PFSK-1 (cell line): ENCODE data around the gene RFTN1.

ENCODE experiments used
- POLR2AphosphoS5 ChIP-seq: IDR thresholded peaks from 2 replicates; pipeline ENCODE4 v1.6.1; 2012; ENCODE audit warnings: low read depth, mild to moderate bottlenecking, control low read depth, low read length, moderate library complexity
- SIN3A ChIP-seq: IDR thresholded peaks from 2 replicates; pipeline ENCODE4 v1.6.1; 2012; ENCODE audit warnings: mild to moderate bottlenecking, low read length, moderate library complexity, borderline replicate concordance; ENCODE audit not compliant: insufficient read depth
- TAF1 ChIP-seq: IDR thresholded peaks from 2 replicates; pipeline ENCODE4 v1.6.1; 2012; ENCODE audit warnings: low read length, control low read depth, borderline replicate concordance; ENCODE audit not compliant: insufficient read depth
- TF ChIP-seq, protein P1 (sequence below), 2 experiments: IDR thresholded peaks; 2 replicates each; pipeline versions ENCODE4 v1.6.1 to v1.8.0; 2011 to 2012; ENCODE audit warnings: low read depth in 2 of 2, low read length in 2 of 2, control low read depth in 1 of 2, inconsistent platforms in 1 of 2, mild to moderate bottlenecking in 1 of 2, moderate library complexity in 1 of 2; ENCODE audit not compliant: insufficient read depth in 1 of 2

DNA sequence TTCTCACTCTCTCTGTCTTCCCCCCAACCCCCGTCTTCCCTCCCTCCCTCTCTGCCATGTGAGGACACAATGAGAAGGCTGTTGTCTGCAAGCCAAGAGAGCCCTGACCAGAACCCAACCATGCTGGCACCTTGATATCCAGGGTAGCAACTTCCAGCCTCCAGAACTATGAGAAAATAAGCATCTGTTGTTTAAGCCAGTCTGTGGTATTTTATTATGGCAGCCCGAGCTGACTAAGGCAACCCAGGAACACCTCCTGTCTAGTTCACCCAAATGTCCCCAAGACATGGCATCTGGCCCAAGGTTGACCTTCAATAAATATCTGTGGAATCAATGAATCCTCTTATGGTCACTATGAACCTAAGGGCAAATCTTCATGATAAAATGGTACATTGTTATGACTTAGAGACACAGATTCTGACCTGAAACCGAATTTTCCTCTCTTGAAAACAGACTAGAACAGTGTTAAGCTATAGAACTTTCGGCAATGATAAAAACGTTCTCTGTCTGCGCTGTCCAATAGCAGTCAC is 26.5 kb downstream of the RFTN1 start:
- TF ChIP-seq TAF1 (no peak), POLR2AphosphoS5 (no peak), SIN3A (no peak)
- TF ChIP-seq, protein P1, sequence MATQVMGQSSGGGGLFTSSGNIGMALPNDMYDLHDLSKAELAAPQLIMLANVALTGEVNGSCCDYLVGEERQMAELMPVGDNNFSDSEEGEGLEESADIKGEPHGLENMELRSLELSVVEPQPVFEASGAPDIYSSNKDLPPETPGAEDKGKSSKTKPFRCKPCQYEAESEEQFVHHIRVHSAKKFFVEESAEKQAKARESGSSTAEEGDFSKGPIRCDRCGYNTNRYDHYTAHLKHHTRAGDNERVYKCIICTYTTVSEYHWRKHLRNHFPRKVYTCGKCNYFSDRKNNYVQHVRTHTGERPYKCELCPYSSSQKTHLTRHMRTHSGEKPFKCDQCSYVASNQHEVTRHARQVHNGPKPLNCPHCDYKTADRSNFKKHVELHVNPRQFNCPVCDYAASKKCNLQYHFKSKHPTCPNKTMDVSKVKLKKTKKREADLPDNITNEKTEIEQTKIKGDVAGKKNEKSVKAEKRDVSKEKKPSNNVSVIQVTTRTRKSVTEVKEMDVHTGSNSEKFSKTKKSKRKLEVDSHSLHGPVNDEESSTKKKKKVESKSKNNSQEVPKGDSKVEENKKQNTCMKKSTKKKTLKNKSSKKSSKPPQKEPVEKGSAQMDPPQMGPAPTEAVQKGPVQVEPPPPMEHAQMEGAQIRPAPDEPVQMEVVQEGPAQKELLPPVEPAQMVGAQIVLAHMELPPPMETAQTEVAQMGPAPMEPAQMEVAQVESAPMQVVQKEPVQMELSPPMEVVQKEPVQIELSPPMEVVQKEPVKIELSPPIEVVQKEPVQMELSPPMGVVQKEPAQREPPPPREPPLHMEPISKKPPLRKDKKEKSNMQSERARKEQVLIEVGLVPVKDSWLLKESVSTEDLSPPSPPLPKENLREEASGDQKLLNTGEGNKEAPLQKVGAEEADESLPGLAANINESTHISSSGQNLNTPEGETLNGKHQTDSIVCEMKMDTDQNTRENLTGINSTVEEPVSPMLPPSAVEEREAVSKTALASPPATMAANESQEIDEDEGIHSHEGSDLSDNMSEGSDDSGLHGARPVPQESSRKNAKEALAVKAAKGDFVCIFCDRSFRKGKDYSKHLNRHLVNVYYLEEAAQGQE (IDR thresholded peaks at IDR 0.05; ENCODE audit: insufficient read depth in 1 of 2, low read depth in 2 of 2, low read length in 2 of 2) = no peak
